HG03439 (cell line): ENCODE results near the gene SLC35A2.

Experiments
- ATAC-seq: cut with Tn5 transposase; IDR thresholded peaks from one replicate; pipeline ENCODE4 v1.9.1; 2021; ENCODE audit warnings: mild to moderate bottlenecking, moderate library complexity; ENCODE audit not compliant: unreplicated experiment

The SLC35A2 gene

GRCh38 chrX:48927736-48928382, 16.4 kb upstream of the SLC35A2 start:
- no peak for ATAC-seq

GRCh38 chrX:48927123-48927522, 15.7 kb upstream of the SLC35A2 start:
- no peak for ATAC-seq

- no peak for ATAC-seq
Observed at GRCh38 chrX:48924270-48924669, 12.8 kb upstream of the SLC35A2 start.

GRCh38 chrX:48923771-48924170, 12.3 kb upstream of the SLC35A2 start:
- no peak for ATAC-seq

GRCh38 chrX:48920718-48921104, 9.3 kb upstream of the SLC35A2 start:
- no peak for ATAC-seq

GRCh38 chrX:48919947-48920717, 8.7 kb upstream of the SLC35A2 start:
- ATAC-seq = no peak

GRCh38 chrX:48919360-48919841, 8.0 kb upstream of the SLC35A2 start:
- peak; percentile 24 for ATAC-seq

GRCh38 chrX:48918643-48919340, 7.3 kb upstream of the SLC35A2 start, which contains the start of gene PIM2:
PIM2 (minus strand) TSS chrX:48919024; CDS start chrX:48918834, 190 bp downstream.
- ATAC-seq = peak; percentile 65

- no peak for ATAC-seq
Observed at GRCh38 chrX:48918301-48918642, 6.8 kb upstream of the SLC35A2 start.

- peak; percentile 37 for ATAC-seq
Observed at GRCh38 chrX:48917139-48918001, 5.9 kb upstream of the SLC35A2 start.

GRCh38 chrX:48914593-48915493, 3.4 kb upstream of the SLC35A2 start:
- ATAC-seq = no peak

- no peak for ATAC-seq
Observed at GRCh38 chrX:48913605-48914366, 2.3 kb upstream of the SLC35A2 start.

- no peak for ATAC-seq
Observed at GRCh38 chrX:48910926-48911411, 477 bp downstream of the SLC35A2 start.

- no peak for ATAC-seq
Observed at GRCh38 chrX:48909703-48910294, 1.6 kb downstream of the SLC35A2 start.

- no peak for ATAC-seq
Observed at GRCh38 chrX:48908600-48908999, 2.8 kb downstream of the SLC35A2 start.

GRCh38 chrX:48905090-48905790, 6.2 kb downstream of the SLC35A2 start:
- no peak for ATAC-seq

GRCh38 chrX:48904626-48905025, 6.8 kb downstream of the SLC35A2 start:
- no peak for ATAC-seq

- no peak for ATAC-seq
Observed at GRCh38 chrX:48904180-48904579, 7.3 kb downstream of the SLC35A2 start.
